Skin epidermis (tissue), 12 donors: Measurements from ENCODE around the gene FGF8.

Experiments used
- H3K27ac ChIP-seq, 21 experiments: fragments of 200-600 bp; sonication (generic) in 11 of 21; one replicate each; pipeline ENCODE4 v1.5.0; 2020; ENCODE audit warnings: mild to moderate bottlenecking in 3 of 21, inconsistent platforms in 2 of 21, moderate library complexity in 2 of 21
- H3K4me3 ChIP-seq, 7 experiments: fragments of 200-600 bp; sonication (generic) in 2 of 7; one replicate each; pipeline ENCODE4 v1.5.0; 2020; ENCODE audit warnings: inconsistent platforms in 2 of 7, mild to moderate bottlenecking in 2 of 7, moderate library complexity in 1 of 7

Gene FGF8

GRCh38 chr10:101772017-101772894 is 3.7 kb downstream of the FGF8 start:
- Histone ChIP-seq H3K27ac (no peak overlapping the region), H3K4me3 (no peak overlapping the region)

GRCh38 chr10:101771380-101771779 is 4.5 kb downstream of the FGF8 start:
- no peak overlapping the region for H3K27ac ChIP-seq

GRCh38 chr10:101770331-101771215 is 5.3 kb downstream of the FGF8 start:
- Histone ChIP-seq H3K4me3 (no peak overlapping the region), H3K27ac (no peak overlapping the region)

More at GRCh38 chr10:101771380-101771779, 4.5 kb downstream of the FGF8 start:
- H3K4me3 ChIP-seq, result no peak overlapping the region

GRCh38 chr10:101769541-101770180 is 6.3 kb downstream of the FGF8 start:
- Histone ChIP-seq H3K4me3 (no peak overlapping the region), H3K27ac (no peak overlapping the region)

DNA sequence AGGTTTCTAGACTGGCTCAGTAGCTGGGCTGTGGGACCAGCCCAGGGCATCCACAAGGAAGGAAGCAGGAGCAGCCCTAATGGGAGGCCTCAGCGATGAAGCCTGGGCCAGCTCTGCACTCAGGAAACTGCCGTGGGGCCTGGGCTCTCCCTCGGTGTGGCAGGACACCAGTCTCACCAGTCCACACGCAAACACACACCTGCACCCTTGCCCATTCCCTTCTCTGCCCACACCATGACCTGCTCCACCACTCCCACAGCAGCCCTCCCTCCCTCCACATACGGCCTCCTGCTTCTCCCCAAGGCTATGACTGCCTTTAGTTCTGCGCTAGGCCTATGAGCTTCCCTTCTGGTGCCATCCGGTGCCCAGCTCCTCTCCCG is 7.1 kb downstream of the FGF8 start:
- H3K27ac ChIP-seq, result no peak overlapping the region

DNA sequence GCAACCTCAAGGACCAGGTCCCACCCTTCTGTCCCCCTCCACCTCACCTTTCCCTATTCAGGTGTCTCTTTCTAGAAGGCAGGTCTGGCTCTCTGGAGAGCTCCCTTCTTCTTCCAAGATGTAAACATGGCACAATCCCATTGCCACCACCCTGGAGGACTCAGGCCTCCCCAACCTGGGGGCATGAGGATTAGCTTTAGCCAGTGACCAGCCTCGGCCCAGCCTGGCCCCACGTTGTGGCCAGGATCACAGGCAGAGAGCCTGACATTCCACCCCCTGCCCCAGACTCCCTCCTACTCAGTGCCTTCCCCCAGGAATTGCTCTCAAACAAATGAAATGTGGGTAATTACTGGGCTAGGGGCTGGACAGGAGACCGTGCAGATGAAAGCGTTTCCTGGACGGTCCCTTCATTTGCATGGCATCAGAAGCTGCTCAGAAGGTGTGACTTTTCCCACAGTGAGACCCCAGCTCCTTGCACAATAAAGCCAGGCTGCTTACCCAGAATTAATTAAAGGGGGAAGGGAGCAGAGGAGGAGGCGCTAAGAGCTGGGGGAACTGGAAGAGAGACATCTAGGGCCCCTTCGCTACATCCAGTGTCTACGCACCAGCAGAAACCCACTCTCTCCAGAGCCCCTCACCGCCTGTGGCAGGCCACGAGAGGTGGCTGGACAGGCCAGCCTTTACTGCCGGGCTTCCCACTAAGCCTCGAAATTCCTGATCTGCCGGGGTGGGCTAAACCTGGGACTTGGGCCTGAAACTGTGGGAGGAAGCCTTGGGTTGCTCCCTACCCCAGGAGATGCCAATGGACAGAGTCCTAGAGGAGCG is 7.7 kb downstream of the FGF8 start:
- no peak overlapping the region for H3K27ac ChIP-seq
- no peak overlapping the region for H3K4me3 ChIP-seq

More for the DNA sequence above, 7.1 kb downstream of the FGF8 start:
- H3K4me3 ChIP-seq, result no peak overlapping the region

DNA sequence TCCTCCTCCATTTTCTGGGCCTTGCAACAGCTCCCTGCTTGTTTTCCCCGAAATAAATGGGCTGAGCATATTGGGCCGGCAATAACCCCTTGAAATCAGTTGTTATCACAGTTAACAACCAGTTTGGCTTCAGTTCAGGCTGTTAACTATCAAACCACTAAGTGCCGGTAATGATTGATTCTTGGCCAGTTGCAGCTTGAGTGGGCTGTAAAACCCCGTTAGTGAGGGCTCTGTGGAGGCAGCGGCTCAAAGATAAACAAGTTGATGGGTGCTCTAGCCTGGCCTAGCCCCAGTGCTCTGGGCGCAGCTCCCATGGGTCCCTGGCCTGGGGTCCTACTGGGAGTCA is 8.3 kb downstream of the FGF8 start:
- no peak overlapping the region for H3K27ac ChIP-seq

DNA sequence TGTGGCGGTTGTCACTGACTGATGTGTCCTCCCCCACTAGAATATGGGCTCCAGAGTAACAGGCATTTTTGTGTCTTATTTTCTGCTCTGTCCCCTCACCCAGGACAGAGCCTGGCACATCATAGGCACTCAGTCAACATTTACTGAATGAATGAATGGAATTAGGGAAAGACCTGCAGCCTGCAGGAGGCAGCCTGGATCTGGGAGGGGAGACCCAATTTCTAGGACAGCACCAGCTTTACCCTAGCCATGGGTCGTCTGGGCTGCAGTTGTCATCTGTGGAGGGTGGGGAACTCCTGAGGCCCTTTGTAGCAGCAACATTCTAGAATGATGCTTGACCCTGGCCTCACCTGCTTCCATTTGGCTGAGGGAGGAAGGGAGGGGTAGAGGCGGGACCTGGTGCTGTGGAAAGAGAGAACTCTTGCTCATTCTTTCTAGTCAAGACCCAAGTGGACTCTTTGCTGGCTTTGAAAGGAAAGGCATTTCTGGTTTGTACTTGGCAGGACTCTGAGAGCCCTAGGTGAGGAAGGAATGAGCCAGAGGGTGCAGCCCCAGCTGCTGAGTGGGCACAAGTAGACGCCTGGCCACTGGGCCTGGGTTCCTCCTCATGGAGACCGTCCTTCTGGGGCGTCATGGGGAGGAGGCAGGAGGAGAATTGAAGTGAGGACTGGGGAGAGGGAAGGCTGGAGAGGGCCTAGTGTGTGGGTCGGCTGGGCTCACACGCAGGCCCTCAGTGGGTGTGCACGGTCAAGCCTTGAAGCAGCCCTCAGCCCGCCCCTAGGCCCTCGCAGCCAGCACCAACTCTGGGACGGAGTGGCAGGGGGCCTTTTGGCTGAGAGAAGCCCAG is 8.9 kb downstream of the FGF8 start:
- Histone ChIP-seq H3K4me3 (no peak overlapping the region), H3K27ac (no peak overlapping the region)

More for the DNA sequence above, 8.3 kb downstream of the FGF8 start:
- no peak overlapping the region for H3K4me3 ChIP-seq

DNA sequence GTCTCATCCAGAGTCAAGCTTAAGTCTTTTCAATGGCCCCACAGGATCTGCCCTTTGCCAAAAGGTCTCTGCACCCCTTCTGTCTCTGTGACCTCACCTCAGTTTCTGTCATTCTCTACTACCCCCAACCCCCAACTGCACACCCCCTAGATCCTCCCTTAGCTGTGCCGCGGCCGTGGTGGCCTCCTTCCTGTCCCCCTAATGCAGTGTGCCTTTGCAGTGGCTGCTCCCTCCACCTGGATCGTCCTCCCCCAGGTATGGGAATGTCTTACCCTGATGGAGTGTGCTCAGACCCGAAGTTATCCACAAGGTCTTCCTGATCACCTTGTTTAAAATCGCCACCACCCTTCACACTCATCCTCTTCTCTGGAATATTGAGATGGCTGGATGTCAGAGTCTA is 9.6 kb downstream of the FGF8 start:
- no peak overlapping the region for H3K4me3 ChIP-seq
- H3K27ac ChIP-seq, result no peak overlapping the region

DNA sequence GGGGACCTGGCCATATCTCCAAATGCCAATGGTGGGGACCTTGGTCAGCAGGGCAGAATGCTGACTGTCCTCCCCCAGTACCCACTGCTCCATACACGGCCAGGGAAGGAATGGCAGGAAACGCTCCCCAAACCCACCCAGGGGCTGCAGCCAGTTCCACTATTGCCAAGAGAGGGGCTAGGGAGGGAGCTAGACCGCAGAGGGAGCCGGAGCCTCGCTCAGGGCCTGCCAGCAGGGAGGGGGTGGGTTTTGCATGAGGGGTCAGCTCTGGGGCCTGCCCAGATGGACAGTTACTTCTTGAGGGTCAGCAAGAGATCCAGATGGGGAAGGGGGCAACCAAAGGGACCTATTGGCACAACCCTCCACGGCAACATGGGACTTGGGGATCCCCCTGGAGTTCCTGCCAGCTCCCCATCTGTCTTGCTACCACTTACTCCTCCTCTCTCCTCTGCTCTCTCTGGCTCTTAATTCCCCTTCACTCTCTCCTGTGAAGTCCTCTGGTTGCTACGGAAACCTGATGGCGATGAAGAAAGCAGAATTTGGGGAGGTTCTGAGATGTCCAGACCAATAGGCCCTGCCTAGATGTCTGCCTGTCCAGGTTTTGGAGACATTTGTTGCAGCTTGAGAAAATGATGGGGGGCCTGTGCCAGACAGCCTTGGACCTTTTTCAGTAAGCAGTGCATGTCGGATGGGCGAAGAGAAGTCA is 12.6 kb downstream of the FGF8 start:
- Histone ChIP-seq H3K4me3 (no peak overlapping the region), H3K27ac (no peak overlapping the region)

DNA sequence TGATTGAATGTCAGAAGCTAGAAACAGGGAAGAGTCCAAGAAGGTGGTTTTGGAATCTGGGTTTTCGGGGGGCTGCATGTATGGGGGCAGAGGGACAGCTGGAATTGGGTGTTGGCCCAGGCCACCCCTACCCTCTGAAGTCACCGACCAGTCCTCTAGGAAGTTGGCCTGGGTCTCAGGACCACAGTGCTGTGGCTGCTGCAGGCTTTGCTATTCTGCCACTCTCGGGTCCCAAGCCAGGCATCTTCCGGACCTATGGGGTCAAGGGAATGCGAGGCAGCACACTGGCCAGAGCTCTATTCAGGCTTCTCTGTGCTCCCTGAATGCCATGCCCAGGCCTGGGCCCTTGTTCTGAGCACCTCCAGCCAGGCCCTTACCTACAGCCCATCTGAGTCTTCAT is 13.2 kb downstream of the FGF8 start:
- Histone ChIP-seq H3K4me3 (no peak overlapping the region), H3K27ac (no peak overlapping the region)

- Histone ChIP-seq H3K4me3 (no peak overlapping the region), H3K27ac (no peak overlapping the region)
These were observed 14.7 kb downstream of the FGF8 start for GRCh38 chr10:101761226-101761625.

- no peak overlapping the region for H3K27ac ChIP-seq
- no peak overlapping the region for H3K4me3 ChIP-seq
These were observed 15.4 kb downstream of the FGF8 start for GRCh38 chr10:101760510-101760909.

GRCh38 chr10:101759309-101760247 is 16.3 kb downstream of the FGF8 start:
- no peak overlapping the region for H3K4me3 ChIP-seq
- no peak overlapping the region for H3K27ac ChIP-seq

- Histone ChIP-seq H3K27ac (no peak overlapping the region), H3K4me3 (no peak overlapping the region)
These were observed 17.1 kb downstream of the FGF8 start for GRCh38 chr10:101758858-101759257.

GRCh38 chr10:101752241-101752640 is 23.7 kb downstream of the FGF8 start:
- no peak overlapping the region for H3K27ac ChIP-seq
- H3K4me3 ChIP-seq, result no peak overlapping the region
